ENCODE data around the gene CRK. TPM values are rescaled to one million over a fixed set of nuclear protein-coding genes. Genes with fewer than 3 reads are reported as not detected.

Gene CRK
- 118 and 126 TPM in 2 replicates for total RNA-seq (2014; rRNA removed; shearing (Covaris generic))

DNA sequence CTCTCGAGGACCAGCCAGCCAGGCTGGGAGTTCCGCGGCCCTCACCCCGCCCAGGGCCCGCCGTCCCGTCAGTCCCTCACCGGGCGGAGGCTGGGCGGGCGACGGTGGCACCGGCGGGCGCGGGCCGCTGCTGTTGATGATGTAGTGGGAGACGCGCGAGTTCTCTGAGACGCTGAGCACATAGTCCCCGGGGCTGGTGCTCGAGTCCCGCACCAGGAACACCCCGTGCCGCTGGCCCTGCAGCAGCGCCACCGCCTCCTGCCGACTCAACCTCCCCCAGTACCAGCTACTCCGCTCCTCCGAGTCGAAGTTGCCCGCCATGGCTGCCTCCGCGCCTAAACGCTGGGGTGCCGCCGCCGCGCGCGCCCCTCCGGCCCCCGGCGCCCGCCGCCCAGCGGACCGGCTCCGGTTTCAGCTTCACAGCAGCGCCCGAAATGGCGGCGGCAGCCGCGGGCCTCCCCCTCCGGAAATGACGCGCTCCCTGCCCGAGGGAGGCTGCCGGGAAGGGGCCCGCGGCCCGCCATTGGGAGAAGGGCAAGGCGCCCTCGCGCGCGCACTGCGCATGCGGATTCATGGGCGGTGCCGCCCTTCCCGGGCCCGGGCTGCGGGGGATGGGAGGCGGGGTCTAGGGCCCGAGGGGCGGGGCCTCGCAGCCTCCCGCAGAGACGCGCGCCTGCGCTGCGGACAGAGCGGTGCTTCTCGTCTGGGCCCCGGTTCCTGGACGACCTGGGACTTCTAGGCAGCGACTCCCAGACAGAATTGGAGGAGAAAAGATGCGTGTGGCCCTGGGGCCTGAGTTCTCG, at the start of gene CRK:
TSS of gene CRK (minus strand) at position 436 of the 803 bp plus-strand sequence. CDS start at position 321, 115 bp downstream.
- DNase-seq (ENCODE audit: low read depth), result peak; percentile 99

DNA sequence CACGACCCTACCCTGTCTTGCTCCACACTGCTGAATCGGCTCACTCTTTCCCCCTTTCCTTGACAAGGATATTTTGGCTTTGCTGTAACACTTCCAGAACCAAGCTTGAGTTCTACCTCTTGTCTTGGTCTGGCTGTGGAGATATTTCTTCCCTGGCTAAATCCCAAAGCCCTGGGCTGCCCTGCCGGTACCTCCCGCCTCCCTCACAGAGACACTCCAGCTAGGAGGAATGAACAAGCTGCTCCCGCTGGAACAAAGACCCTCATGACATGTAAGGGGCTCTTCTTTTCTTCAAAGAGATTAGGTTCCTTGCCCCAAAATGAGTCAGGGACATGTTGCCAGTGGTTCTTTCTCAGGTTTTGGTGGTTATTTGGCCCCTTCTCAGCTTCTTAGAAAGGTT, 49.6 kb upstream of the CRK start:
- DNase-seq (ENCODE audit: low read depth), result no peak

DNA sequence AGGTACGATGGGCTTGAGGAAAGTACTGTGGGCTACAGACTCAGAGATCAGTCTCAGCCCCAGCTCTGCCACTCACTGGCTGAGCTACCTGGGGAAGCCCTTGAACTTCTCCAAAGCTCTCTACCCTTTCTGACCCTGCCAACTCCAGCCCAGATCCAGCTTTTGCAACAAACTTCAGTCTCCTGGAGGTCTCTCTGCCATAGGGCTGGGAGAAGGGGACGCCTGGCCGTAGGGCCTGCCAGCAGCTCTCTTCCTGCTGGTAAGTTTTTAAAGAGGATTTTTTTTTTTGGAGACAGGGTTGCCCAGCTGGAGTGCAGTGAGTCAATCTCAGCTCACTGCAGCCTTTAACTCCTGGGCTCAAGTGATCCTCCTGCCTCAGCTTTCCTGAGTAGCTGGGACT, 48.8 kb upstream of the CRK start:
- DNase-seq (ENCODE audit: low read depth), result no peak

DNA sequence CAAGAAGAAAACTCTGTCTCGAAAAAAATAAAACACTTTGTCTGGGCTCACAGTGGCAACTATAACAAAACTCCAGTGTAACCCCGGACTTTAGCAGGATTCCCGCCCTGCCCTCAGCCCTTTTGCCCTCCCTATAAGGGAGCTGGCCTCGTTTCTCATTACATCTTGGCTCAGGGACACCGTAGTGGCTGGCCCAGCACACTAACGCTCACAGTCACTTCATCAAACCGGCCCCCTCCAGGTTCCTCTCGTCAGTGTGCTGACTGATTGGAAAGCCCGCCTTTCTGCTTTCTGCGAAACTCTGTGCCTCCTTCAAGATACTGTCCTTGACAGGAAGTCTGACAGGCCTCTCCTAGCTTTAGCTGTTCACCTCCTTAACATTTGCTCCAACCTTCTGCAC, 47.7 kb upstream of the CRK start:
- no peak for DNase-seq (ENCODE audit: low read depth)

DNA sequence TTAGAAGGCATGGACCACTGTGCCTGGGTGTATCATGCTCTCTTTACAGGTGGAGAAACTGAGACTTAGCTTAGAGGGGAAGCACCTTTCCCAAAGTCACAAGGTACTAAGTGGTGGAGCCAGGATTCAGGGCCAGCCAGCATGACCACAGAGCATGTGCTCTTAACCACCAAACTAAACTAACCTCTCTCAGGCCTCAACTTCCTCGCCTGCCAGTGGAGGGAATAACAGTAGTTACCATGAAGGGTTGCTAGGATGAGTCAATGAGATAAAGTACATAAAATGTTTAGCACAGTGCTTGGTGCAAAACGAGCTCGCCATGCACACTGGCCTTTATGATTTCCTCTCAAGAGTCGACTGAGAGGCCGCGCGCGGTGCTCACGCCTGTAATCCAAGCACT, 42.8 kb upstream of the CRK start:
- peak; percentile 70 for DNase-seq (ENCODE audit: low read depth)

DNA sequence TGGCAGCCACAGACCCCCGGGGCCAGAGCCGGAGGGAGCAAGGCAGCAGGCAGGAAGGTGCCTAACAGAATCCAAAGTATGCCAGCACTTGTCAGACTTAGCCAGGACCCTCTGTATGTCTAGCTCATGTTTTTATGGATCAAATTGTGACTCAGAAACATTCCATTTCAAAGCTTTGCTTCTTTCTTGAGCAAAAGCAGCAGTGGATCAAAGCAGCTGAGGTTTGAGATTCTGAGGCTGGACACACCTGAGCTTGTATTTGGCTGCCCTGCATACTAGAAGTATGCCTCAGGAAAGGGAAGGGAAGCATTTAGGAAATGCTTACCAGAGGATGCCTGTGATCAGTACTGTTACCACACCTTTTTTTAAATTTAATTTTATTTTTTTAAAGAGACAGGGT, 42.2 kb upstream of the CRK start:
- DNase-seq (ENCODE audit: low read depth), result no peak

DNA sequence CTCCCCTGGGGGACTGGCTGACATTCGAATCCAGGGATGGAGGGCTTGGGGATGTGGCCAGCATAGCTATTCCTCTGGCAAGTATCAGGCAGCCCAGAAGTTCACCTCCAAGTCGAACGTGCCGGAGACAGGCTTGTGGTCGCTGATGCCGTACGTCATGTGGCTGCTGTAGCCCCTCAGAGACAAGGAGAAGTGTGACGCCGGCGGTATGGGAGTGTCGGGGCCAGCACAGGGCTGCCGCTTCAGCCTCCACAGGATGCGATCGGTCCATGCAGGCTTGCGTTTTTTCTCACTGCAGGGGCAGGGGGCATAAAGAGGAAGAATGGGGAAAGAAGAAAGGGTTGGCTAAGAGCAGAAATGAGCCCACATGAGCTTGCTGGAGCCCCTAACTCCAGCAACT, 41.8 kb upstream of the CRK start:
- DNase-seq (ENCODE audit: low read depth), result no peak

DNA sequence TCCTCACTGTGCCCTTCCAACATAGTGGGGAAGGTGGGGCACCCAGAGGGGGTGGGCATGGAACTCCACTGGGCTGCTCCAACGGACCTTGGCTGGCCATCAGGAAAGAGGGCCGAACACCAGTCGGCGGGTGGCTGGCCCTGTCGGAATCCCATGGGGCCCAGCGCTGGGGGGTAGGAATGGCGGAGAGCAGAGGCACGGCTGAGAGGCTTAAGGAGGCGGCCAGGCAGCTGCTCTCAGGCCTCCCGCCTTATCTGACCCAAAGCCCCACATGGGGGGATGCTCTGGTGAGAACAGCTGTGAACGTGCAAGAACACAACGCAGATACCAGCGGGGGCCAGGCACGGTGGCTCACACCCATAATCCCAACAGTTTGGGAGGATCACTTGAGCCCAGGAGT, 40.8 kb upstream of the CRK start:
- DNase-seq (ENCODE audit: low read depth), result no peak

DNA sequence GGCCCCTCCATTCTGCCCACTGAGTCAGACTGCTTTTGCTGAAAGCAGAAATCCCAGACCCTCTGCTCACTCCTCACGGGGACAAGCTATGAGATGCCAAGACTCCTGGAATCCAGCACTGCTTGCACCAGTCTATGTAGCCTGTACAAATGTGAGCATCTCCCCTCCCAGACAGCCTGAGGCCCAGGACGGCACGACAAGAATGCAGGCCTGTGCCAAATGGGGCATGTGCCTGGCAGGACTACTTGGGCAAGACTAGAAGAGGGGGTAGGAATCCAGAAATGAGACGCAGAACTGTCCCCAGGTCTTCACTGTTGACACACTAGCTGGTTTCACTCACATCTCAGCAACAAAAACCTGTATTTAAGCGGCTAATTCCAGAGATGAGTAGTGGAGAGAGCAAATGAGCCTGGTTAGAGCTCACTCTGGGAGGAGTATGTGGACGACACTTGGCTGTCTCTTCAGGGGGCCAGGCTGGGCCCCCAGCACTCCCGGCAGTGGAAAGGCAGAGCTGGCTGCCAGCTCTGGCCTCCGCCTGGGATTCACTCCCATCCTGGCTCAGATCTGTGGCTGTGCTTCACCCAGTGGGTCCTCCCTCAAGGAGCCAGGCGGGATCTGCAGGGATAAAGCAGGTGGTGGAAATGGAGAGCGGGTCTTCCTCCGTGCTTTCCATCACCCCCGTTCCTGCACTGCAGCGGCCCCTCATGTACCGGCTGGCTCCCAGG, 39.4 kb upstream of the CRK start:
- DNase-seq (ENCODE audit: low read depth), result peak; percentile 35

DNA sequence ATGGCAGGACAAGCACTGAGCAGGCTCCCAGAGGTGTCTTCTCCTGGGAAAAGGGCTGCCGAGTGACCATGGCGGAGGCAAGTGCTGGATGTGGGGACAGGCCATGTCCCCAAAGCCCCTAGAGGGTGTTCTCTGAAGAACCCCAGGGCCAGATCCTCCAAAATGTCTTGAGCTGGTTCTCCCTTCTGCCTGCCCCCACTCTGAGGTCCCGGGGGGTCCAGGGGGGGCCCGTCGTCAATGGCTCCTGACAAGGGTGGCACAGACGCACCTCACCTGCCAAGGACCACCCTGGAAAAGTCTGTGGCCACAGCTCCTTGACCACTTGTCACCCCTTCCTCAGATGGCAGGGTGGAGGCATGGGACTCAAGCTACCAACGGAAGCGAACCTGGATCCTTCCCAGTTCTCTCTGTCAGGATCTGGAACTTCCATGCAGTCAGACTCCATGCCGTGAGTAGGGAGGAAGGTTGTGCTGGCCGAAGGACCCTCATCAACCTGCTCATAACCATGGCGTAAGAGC, 38.8 kb upstream of the CRK start:
- DNase-seq (ENCODE audit: low read depth), result no peak

DNA sequence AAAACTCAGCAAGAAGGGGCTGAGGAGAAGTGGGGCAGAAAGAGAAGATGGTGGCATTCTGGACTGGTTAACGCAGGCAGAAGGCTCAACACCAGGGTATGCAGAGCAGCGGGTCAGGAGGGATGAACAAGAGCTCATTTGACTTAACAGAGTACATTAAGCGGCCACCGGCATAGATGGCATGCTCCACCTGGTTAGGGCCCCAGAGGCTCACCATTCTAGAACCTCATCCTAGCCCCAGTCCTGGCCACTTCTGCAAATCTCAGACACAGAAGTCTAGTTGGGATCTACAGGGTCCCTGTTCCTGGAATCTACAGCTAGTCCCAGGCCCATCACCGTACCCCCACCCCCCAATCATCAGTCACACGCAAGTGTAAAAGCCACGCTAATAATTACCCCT, 38.2 kb upstream of the CRK start:
- DNase-seq (ENCODE audit: low read depth), result no peak

DNA sequence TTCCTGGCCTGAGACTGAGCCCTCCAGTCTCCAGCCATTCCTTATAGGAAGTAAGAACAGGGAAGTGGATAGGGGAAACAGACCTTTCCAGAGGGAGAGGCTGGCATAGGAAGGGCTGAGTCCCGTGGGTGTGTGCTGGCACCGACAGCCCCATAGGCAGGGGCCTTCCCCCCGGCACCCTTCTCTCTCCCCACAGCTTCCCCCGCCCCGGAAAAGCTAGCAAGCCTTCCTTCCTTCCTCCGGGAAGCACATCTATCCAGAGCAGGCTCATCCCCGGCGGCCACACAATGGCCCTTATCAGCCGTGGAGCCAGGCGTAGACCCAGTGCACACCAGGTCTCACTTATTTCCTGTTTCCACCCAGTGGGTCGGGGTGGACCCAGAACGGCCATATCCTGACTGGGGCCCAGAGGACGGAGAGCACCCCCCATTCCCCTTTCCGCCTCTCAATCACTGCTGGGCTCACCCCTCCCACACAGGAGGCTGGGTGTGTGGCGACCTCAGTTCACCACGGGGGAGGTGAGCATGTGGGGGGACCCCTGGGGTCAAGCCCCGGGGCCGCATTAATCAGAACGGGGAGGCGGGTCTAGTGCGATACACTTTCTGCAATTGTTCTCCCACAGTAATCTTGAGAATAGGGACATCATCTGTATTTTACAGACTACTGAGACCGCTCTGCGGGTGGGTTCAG, 37.4 kb upstream of the CRK start:
- DNase-seq (ENCODE audit: low read depth), result no peak

DNA sequence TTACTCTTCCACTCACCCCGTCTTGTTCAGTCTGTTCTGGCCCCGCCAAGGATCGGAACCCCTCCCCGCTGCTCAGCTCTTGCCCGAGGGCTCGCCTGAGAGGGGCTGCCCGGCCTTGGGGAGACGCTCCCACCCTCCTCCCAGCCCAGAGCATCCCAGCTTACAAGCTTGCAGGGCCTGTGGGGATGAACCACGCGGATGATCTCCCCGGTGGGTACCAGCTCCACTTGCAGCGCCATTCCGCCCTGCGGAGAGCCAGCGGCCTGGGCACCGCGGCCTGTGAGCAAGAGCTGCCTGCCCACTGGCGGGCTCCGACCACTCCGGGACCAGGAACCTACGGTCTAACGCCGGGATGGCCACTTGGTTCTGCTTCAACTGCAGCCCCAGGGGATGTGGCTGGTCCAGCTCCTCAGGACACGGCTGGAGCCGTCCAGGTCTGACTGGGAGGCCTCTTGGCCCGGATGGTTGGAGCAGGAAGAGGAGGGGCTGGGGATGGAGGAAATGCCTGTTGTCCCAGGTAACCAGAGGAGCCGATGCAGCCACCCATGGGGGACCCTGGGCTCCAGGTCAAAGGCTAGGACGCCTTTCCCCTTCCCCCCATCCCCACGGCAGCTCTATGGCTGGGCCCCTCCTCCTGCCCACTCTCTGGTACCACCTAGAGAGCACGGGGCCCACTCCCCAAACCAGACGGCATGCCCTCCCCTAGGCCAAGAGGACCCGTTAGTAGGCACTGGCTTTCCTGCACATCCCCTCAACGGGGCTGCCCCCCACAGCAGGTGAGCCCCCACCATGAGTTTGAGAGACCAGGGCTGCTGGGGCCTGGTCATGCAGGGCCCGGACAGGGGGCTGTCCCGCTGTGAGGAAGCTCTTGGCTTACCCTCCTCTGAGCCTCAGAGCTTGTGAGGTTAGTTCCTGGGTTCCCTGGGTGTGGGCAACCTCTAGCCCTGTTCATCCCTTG, 36.5 kb upstream of the CRK start, which contains the start of gene MYO1C:
TSS of gene MYO1C (minus strand) at position 438 of the 958 bp plus-strand sequence. CDS start at position 239, 199 bp downstream.
- no peak for DNase-seq (ENCODE audit: low read depth)

DNA sequence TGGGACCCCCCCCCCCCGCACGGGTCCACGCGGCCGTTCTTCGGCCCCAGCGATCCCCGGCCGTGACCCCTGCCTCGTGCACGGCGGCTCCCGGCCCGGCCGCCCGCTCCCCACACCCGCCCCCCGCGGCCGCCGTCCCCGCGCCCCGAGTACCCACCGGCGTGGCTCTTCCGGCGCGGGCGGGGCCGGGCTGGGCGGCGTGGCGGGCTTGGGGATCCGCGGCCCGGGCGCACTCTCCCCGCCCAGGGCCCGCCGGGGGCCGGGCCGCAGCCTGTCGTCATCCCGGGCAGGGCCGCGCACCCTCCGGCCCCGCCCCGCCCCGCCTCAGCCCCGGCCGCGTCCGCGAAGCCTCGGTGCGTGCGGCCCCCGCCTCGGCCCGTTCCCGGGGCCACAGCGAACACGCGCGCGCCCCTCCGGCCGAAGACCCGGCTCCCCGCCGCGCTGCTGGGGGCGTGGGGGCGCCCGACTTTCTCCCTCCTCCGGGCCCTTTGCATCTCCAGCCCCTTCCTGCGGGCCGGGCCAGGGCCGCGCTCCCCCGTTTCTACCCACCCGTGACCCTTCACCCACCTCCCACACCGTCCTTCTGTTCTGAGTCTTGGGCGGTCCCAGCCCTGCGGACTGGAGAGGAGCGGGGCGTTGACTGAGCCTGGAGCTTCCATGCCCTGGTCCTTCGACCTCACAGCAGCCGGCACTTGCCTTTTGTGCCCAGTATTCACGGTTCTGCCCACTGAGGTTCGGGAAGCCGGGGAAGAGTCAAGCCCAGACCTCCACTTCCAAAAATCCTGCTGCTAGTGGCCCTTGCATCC, 35.6 kb upstream of the CRK start:
- DNase-seq (ENCODE audit: low read depth), result peak; percentile 77

DNA sequence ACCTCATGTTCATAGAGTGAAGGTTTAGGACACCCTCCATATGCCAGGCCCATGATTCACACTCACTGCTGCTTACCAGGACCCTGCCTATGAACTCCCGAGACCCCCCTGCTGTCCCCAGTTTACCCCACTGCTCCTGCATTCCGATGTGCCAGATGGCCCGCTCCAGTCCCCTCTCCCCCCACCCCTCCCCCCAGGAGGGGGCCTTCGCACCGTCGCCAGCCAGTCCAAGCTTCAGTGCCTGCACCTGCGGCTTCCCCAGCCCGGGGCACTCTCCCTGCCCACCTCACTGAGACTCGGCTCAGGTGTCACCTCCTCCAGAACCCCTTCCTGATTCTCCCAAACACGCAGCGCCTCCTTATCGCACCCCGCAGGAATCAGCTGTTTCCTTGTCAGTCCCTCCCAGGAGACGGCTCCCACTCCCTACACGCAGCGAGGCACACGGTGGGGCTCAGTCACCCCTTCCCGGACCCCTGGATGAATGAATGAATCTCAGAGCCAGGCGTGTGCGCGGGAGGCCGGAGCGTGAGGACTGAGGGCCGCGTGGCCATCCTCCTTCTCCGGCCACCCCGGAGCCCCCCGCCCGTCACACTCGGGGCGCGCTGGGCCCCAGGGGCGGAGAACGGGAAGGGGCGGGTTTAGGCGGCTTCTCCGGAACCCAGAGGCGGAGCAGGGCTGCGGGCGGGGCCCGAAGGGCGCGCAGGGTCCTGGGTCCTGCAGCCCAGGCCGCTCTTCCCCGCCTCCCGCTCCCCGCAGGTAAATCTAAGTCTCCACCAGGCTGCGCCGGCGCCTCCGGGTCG, 34.8 kb upstream of the CRK start:
- peak; percentile 68 for DNase-seq (ENCODE audit: low read depth)

DNA sequence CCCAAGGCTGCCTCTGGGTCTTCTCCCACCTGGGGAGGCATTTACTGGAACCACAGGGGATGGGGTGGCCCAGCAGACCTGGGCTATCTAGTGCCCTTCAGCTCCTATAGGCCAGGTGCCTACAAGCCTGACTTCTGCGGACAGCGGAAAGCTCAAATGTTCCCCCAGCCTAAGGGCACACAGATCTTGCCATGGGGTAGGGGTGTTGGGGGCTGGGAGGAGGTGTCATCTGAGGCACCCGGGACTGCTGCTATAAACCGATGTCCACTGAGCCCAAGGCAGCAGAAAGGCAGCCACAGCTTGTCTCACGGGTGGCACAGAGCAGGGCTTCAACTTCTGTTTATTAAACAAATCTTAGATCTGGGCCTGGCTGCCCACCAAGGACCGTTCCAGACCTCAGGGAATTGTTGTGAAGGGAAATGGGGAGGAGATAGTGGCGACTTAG, 32.8 kb upstream of the CRK start:
- no peak for DNase-seq (ENCODE audit: low read depth)

DNA sequence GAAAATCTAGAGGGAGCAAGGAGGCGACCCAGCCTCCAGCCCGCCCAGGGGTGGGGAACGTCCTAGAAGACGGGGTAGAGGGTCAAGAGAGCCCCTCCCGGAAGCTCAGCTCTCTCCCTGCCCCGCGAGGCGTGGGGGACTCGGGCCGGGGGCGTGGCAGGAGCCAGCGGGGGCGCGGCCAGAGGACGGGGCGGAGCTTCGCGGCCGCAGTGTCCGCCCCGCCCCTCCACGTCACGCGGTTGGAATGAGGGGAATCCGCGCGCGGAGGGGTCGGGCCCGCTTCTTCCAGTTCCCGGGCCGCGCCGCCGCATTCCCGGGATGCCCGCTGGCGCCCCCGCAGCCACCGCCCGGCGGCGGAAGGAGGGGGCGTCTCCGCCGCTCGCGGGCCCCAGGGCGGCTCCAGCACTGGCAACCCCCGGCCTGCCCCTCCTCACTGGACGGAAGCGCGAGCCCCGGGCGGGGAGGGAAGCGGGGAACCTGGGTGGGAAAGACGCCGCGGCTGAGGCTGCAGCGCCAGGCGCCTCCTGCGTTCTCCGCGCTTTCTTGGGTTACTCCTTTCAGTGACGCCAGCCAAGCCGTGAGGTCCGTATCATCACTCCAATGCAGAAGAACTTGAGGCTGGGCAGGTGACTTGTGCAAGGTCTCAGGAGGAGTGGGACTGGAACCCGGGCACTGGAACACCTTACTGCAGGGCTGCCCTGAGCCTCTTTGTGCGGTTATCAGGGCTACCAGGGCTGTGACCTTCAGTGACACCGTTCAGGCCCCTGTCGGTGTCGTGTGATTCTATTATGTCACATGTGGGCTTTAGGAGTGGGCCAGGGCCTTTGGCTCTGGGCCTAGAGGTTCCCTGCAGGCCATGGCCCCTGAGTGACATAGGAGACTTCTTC, 32.1 kb upstream of the CRK start:
- DNase-seq (ENCODE audit: low read depth), result peak; percentile 93

Measured in Daoy (cell line).